Ureter (tissue), 1 donor: Measurements from ENCODE around the gene TGM6. TPM values are rescaled to one million over a fixed set of nuclear protein-coding genes. Genes with fewer than 3 reads are reported as not detected.
"Not testable (repeated sequence)": the region's sequence is repeated elsewhere in the genome, so short reads cannot be mapped to it uniquely, and the experiment has no call there.

Experiments
- DNase-seq: peaks from one replicate; pipeline ENCODE4 v3.0.0-alpha.2; 2020; ENCODE audit warnings: low spot score
- total RNA-seq: library from RNA; stranded (reverse); gene quantifications from one replicate; pipeline ENCODE4 v1.2.4, GENCODE V29; 2023
- donor health status: DM: yes; HTN: yes; CAD: no.

The TGM6 gene
- total RNA-seq, 1 donor from 2014 or later = not detected

DNA sequence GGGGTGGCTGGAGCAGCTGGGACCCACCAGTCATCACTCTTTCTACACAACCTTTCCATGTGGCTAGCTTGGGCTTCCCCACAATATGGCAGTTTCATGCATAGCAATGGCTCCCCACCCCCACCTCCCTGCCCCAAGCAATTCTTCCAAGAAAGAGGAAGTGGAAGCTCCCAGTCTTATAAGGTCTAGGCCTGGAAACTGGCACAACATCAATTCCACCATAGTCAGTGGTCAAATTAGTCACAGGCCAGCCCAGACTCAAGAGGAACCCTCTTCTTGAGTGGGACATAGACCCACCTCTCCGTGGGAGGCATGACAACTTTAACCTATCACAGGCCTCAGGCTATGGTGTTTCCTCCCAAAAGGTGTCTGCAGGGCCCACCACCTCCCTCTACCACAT lies 17.7 kb downstream of the TGM6 start:
- no peak for DNase-seq

DNA sequence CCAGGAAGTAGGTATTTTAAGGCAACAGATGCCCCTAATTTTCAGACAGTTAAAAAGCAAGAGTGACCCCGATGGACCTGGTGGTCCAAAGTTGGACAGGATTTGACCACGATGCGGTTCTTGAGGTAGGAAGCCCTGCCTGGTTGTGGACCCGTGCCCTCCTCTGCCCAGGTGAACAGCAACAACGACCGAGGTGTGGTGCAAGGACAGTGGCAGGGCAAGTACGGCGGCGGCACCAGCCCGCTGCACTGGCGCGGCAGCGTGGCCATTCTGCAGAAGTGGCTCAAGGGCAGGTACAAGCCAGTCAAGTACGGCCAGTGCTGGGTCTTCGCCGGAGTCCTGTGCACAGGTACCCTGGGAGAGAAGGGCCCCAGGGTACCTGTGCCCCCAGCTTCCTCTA lies 18.7 kb downstream of the TGM6 start:
- no peak for DNase-seq

DNA sequence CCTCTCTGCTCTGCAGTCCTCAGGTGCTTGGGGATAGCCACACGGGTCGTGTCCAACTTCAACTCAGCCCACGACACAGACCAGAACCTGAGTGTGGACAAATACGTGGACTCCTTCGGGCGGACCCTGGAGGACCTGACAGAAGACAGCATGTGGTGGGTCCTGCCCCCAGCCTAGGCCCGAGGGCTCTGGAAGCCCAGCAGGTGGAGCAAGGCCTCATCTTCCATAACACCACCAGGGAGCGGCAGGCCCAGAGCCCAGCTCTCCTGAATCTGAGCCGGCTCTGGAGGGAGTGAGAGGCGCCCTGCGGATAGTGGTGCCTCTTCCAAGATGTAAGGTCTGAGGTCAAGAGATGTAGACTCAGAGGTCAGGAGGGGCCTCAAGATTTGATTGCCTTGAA lies 19.6 kb downstream of the TGM6 start:
- no peak for DNase-seq

DNA sequence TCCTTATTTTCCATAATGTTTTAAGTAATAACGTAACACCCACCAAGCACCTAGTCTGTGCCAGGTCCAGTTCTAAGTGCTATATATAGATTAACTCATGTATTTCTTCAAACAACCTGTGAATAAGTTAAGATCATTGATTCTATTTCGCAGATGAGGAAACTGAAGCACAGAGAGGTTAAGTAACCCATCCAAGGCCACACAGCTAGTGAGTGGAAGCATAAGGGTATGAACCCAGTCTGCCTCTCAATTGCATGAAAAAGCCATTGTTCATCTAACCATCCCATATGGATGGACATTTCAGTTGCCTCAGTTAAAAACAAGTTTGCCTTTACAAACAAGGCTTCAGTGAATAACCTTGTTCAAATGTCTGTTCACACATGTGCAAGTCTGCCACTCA lies 20.8 kb downstream of the TGM6 start:
- no peak for DNase-seq

DNA sequence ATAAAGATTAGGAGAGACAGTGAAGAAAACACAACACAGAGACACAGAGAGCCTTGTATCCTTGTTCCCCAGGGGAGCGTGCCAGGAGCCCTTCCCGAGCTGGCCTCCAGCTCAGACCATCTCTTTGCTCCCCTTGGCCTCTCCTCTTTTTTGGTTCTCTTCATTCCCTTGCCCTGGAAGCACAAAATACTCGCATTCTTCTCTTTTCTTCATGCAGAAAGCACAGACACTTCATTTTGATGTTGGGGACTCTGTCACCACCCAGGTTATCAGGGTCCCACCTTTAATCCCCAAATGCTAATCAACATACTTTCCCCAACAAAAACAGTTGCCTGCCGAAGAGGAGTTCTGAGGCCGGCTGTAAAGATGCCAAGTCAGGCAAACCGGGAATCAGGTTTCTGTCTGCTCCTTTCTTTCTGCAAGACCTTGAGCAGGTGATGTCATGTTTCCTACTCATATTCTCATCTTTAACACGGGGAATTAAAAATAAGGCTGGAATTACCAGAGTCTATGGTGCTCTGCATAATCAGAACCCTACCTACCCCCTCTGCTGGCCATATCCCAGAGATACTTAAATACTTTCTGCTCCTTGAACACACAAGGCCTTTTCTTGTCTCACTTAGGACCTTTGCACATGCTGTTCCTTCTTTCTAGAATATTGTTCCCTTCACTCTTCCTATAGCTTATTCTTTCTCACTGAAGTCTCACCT lies 21.7 kb downstream of the TGM6 start:
- DNase-seq = no peak

DNA sequence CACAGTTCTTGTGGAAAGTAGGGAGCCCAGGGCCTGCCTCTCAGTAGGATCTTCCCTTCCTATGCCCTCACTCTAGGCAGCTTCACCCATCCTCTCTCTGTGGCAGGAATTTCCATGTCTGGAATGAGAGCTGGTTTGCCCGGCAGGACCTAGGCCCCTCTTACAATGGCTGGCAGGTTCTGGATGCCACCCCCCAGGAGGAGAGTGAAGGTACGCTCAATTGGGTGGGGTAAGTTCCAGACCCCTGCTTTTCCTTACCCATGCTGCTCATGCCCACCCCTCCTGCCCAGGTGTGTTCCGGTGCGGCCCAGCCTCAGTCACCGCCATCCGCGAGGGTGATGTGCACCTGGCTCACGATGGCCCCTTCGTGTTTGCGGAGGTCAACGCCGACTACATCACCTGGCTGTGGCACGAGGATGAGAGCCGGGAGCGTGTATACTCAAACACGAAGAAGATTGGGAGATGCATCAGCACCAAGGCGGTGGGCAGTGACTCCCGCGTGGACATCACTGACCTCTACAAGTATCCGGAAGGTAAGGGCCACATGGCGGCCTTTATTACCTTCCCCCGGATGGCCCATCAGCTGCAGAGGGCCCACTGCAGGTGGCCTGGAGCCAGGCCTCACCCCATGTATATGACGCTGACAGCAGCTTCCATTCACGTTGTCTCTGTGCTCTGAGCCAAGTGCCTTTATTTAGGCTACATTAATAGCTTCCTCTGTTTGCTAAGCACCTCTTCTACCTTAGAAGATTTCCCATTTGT lies 22.8 kb downstream of the TGM6 start:
- DNase-seq = no peak

DNA sequence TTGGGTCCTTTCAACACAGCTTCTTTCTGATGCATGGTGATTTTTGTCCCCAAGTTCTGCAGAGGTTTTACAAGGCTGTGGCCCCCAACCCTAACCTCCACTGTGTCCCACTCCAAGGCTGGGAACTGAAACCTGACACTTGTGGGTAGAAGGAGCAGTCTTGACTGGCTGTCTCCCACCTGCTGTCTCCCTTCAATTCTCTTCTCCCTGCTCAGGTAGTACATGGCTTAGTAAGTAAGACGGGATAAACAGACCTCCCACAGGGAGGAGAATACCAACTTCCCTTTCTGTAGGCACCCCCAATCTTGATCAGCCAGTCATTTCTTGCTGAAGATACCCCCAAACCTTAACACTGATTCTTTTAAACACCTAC lies 25.0 kb downstream of the TGM6 start:
- no peak for DNase-seq

DNA sequence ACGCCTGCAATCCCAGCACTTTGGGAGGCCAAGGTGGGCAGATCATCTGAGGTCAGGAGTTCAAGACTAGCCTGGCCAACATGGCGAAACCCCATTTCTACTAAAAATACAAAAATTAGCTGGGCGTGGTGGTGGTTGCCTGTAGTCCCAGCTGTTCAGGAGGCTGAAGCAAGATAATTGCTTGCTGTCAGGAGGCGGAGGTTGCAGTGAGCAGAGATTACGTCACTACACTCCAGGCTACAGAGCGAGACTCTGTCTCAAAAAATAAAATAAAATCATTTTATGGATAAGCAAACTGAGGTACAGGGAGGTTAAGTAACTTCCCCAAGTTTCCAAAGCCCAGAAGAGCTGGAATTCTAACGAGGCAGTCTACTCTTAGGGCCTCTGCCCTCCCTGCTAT lies 26.7 kb downstream of the TGM6 start:
- DNase-seq = not testable (repeated sequence)

DNA sequence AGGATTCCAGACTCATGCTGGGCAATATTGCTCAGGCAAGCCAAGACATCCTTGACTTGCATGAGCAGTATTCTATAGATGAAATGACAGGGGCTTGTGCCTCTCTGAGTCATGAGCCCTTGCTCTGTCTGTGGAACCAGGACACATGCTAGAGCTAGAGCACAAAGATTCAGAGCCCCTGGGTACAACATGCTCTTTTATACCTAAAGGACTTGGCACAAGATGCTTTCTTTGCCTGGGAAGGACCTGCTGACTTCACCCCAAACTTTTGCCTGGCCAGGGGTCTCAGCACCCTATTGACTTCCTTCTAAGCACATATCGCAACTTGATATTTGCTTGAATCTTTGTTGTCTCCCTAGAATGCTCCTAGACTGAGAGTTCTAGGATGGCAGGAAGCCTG lies 27.4 kb downstream of the TGM6 start:
- DNase-seq = no peak

DNA sequence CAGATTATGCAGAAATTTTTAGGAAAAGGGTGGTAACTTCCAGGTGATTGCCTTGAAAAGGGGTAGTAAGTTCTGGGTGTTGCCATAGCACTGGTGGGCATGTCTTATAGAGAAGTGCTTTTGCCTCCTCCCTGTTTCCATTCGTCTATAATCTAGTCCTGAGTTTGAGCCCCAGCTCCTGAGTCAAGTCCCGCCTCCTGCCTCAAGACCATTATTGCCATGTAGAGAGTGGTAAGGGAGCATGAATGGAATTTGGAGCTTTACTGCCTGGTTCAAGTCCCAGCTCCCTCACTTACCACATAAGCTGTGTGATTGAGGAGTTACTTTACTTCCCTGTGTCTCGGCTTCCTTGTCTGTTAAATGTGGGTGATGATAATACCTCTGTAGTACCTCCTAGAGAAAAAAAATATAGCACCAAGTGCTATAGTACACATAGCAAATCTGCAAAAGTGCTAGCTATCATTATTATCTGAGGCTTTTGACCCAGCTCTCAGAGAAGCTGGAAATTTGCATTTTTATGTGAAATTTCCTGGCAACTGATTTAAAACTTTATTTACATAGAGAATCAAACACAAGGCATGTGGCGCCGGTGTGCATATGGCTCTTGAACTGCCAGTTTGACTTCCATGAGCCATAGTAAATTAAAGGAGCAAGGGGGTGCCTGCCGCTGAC lies 36.0 kb downstream of the TGM6 start:
- DNase-seq = no peak

DNA sequence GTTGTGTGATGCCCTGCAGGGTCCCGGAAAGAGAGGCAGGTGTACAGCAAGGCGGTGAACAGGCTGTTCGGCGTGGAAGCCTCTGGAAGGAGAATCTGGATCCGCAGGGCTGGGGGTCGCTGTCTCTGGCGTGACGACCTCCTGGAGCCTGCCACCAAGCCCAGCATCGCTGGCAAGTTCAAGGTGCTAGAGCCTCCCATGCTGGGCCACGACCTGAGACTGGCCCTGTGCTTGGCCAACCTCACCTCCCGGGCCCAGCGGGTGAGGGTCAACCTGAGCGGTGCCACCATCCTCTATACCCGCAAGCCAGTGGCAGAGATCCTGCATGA lies 36.5 kb downstream of the TGM6 start:
- no peak for DNase-seq

DNA sequence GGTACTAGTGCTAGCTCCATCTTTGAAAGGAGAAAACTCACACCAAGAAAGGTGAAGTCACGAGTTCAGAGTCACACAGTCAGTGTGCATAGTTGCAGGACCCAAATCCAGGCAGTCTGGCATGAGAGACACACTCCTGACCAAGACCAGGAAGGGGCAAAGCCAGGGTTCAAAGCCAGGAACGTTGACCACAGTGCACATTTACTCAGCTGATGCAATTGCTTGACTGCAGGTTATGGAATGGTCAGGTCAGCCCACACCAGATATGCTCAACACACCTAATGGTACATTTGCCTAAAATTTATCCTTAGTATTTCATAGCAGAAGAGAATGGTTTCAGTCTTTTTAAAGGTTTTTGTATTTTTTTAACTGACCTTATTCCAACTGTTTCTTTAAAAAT lies 37.7 kb downstream of the TGM6 start:
- no peak for DNase-seq

DNA sequence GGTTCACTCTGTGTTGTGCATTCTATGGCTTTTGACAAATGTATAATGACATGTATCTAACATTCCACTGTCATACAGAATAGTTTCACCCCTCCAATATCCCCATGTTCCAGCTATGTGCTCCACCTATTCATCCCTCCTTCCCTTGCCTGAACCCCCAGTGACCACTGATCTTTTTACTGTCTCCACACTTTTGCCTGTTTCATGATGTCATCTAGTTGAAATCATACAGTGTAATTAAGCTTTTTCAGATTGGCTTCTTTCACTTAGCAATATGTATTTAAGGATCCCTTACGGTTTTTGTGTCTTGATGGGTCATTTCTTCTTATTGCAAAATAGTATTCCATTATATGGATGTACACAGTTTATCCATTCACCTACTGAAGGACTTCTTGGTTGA lies 39.8 kb downstream of the TGM6 start:
- DNase-seq = no peak

DNA sequence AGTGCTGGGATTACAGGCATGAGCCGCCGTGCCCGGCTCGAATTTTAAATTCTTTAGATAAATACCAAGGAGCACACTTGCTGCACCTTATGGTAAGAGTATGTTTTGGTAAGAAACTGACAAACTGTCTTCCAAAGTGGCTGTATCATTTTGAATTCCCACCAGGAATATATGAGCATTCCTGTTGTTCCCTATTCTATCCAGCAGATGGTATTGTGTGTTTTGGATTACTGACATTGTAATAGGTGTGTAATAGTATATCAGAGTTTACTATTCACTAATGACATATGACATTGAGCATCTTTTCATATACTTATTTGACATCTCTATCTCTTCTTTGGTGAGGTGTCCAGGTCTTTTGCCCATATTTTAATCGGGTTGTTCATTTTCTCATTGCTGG lies 40.5 kb downstream of the TGM6 start:
- DNase-seq = no peak

DNA sequence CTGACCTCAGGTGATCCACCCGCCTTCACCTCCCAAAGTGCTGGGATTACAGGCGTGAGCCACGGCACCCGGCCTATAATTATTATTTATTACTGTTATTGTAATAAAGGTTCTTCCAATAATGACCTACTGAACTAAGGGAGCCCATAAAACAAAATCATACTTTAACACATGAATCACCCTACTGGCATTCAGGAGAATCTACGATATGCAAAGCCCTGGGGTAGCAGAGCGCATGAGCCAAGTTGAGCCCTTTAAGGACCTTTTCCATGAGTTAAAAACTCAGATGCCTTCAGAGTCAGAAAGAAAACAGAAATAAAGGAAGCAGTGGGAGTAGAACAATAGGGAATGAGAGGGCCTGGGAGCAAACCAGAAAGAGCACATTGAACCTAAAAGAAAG lies 48.4 kb downstream of the TGM6 start:
- no peak for DNase-seq

DNA sequence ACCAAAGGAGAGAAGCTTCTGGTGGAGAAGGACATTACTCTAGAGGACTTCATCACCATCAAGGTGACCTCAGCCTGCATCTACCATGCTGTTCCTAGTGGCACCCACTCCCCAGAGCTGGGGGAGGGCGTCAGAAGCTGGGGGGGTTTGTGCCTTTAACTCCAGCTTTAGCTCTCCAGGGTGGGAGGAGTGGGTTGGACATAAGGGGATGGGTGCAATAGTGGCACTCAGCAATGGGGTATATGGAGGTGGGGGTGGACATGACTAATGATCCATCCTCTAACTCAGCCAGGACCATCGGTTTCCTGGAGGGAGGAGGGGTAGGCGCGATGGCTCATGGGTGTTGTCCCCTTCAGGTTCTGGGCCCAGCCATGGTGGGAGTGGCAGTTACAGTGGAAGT lies 49.8 kb downstream of the TGM6 start:
- DNase-seq = no peak

DNA sequence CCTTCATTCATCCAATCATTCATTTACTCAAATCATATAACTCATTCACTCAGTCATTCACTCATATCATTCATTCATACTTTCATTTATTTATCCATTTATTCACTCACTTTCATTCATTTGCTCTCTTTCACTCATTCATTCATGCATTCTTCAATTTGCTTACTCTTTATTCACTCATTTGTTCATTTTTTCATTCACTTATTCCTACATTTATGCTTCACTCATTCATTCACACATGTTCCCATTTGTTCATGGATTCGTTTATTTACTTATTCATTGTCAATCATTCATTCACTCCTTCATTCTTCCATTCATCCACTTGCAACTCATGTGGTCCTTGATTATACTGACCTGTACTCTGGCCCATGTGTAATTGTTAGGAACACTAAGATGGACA lies 50.5 kb downstream of the TGM6 start:
- DNase-seq = no peak

DNA sequence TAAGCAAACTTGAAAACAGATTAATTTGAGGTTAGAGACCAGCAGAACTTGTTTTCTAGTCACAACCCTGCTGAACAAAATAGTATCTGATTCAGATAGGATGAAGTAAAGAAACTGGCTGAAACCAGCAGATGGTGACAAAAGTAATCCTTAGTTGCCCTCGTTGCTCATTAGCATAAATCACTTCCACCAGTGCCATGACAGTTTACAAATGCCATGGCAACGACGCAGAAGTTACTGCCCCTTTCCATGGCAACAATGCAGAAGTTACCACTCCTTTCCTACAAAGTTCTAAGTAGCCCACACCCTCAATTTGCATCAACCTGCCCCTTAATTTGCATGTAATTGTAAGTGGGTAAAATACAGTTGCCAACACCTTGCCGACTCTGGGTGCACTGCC lies 66.1 kb downstream of the TGM6 start:
- no peak for DNase-seq

DNA sequence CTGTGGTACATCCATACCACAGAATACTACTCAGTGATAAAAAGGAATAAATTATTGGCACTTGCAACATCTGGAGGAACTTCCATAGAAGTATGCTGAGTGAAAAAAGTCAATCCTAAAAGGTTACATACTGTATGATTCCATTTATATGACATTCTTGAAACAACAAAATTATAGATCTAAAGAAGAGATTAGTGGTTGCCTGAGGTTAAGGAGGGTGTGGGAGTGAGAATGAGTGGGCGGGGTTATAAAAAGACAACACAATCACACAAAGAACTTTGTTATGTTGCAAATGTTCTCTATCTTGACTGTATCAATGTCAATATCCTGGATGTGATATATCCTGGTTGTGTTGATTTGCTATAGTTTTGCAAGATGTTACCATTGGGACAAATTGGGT lies 68.7 kb downstream of the TGM6 start:
- no peak for DNase-seq

DNA sequence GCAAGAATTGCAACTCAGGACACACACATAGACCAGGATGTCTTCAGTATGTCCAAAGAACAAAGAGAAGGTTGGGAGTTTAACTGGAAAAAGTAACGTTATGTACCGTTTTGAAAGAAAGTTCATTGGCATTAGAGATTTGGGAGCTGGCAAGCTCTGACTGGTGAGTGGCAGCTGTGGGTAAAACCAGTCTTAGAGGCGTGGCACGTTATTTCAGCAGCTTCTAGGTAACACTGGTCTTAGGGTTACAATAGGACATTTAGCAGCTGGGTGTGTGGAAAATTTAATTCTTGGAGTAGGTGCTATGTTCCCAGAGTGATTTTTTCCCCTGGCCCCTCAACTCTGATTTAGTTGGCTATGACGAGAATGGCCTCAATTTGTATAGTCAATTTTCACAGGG lies 70.7 kb downstream of the TGM6 start:
- no peak for DNase-seq

DNA sequence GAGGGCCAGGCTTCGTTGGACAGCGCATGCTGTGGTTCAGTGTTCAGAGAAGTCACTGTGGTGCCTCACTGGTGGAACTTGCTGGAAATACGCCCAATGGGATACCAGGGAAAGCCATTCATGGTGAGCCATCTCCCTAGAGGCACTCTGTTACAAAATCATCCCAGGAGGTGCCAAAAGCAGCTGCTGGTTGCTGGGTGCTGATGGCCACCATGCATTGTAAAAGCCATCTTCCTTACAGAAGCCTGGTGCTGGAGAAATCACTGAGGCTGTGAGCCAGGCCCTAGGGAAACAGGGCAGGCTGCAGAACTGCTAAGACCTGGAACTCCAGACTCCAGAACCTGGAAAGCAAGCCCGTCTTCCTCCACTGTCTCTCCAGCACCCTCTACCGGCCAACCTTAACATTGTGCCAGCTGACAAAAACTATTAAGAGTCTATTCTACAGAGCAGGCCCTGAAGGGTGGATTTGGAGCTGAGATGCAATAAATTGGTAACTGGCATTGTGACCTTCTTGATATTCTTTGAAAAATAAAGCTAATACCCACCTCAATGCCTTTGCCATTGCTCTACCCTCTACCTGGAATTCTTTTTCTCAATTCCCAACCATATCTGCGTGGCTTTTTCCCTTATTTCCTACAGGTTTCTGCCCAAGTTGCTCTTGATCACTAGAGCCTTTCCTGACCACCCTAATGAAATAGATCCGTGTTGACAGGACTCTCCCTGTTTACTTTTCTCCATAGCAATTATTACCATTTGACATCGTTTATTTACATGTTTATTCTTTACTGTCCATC lies 71.4 kb downstream of the TGM6 start:
- peak; percentile 79 for DNase-seq

DNA sequence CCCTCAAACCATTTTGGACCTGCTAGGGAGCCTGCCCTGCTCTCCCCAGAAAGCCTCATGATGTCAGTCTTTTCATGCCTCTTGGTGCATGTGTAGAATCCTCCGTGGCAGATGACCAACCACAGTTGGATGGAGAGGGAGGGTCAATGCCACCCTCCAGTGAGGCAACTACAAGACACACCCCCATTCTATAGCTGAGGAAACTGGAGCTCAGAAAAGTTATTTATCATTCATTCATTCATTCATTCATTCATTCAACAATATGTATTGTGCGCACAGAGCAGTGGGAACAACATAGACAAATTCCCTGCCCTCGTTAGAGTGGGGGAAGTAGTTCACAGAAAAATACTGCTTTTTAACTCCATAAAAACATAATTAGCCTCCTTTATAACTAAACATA lies 73.1 kb downstream of the TGM6 start:
- DNase-seq = no peak
